ENCODE data around the gene SENP1. TPM values are rescaled to one million over a fixed set of nuclear protein-coding genes. Genes with fewer than 3 reads are reported as not detected.

SENP1 gene
- total and polyA plus RNA-seq, 2 of the 13 experiments (the other 11 are each of a cell fraction or from before 2014, with no cell fraction given), result 14.0 to 20.2 TPM

- H2AFZ ChIP-seq (ENCODE audit: low read length), result no peak overlapping the region
- no peak overlapping the region for H3K27ac ChIP-seq (ENCODE audit: extremely low read length, insufficient read depth, low read length)
- ChIA-PET CTCF (ENCODE audit: low intra/inter-chr PET ratio, low total read pairs) (no interaction called here), POLR2A (no interaction called here)
- BruUV-seq (replicated peaks), result no TSS peak
- no peak overlapping the region for H3K4me2 ChIP-seq (ENCODE audit: low read depth, low read length)
- no peaks in the 10 kb centered on the region for H3K36me3 ChIP-seq (replicated peaks in 1 of 2; ENCODE audit: control insufficient read depth in 1 of 2, insufficient read depth in 2 of 2, low read length in 2 of 2)
- no peaks in the 10 kb centered on the region; a peak in 2 of 5 replicates for H3K27me3 ChIP-seq (ENCODE audit: control insufficient read depth in 1 of 2, insufficient read depth in 2 of 2, low read length in 2 of 2)
- no peak overlapping the region for H3K9ac ChIP-seq (ENCODE audit: insufficient read depth, low read depth, low read length)
- intact Hi-C loops (cut with micrococcal nuclease; ENCODE audit: unreplicated experiment), result no loop called here
- H3K4me1 ChIP-seq (ENCODE audit: insufficient read depth, low read length), result peaks cover 23% of the 10 kb centered on the region
- WGBS (ENCODE audit: low lambda C conversion rate), result 63% methylated on average over 2 of the region's 2 CpGs
- ATAC-seq (no peak), FAIRE-seq (no peak), DNase-seq (ENCODE audit: low spot score) (no peak)
- H3K79me2 ChIP-seq (ENCODE audit: insufficient read depth, low read length), result no peaks in the 10 kb centered on the region
- H3K9me3 ChIP-seq (ENCODE audit: low read length), result no peaks in the 10 kb centered on the region
- H4K20me1 ChIP-seq (ENCODE audit: insufficient read depth, low read length), result no peaks in the 10 kb centered on the region
- in situ Hi-C loops (cut with HindIII; ENCODE audit: extremely low pct_ligation_motif_present, low pct_unique_long_range_greater_than_20kb), result no loop called here
- H3K4me3 ChIP-seq (replicated peaks in 1 of 3; ENCODE audit: insufficient read depth in 1 of 3, low read depth in 2 of 3, low read length in 3 of 3), result no peak overlapping the region
- TF ChIP-seq USF2 (IDR thresholded peaks at IDR 0.05; ENCODE audit: low read depth, low read length) (no peak), USF2 (CRISPR knock-in tag; IDR thresholded peaks at IDR 0.05; ENCODE audit: borderline replicate concordance) (no peak), CREB1 (IDR thresholded peaks at IDR 0.05) (peak; percentile 11; the same call in 1 of the 2 replicates), CREB1 (CRISPR knock-in tag; IDR thresholded peaks at IDR 0.05) (no peak), ZNF7 (CRISPR knock-in tag; IDR thresholded peaks at IDR 0.05) (no peak), E2F1 (CRISPR knock-in tag; IDR thresholded peaks at IDR 0.05) (no peak)
Measured at GRCh38 chr12:48126953-48127630, 21.2 kb upstream of the SENP1 start.

Measured in HepG2 (cell line).